CD4-positive, alpha-beta T cell treated with Interleukin-15 for 1 hour (primary cell): Measurements from ENCODE around the gene C1GALT1C1L.
A peak's percentile ranks its signal among the peaks of the same experiment; 100 is the strongest.
"Not testable (repeated sequence)": the region's sequence is repeated elsewhere in the genome, so short reads cannot be mapped to it uniquely, and the experiment has no call there.

Experiments used
- DNase-seq: peaks from one replicate; pipeline ENCODE4 v3.0.0-alpha.2; 2020

C1GALT1C1L gene

GRCh38 chr2:43676322-43677050 lies at the start of gene C1GALT1C1L:
TSS of gene C1GALT1C1L (minus strand) at chr2:43676429. CDS start at chr2:43676322, 107 bp downstream.
- peak; percentile 19 for DNase-seq

GRCh38 chr2:43725711-43726246 lies 49.5 kb upstream of the C1GALT1C1L start:
- DNase-seq: no peak

- no peak for DNase-seq
Observed at GRCh38 chr2:43724728-43725526, 48.7 kb upstream of the C1GALT1C1L start.

- DNase-seq: no peak
Observed at GRCh38 chr2:43718530-43719124, 42.4 kb upstream of the C1GALT1C1L start.

GRCh38 chr2:43717322-43717721 lies 41.1 kb upstream of the C1GALT1C1L start:
- DNase-seq: no peak

GRCh38 chr2:43715300-43716098 lies 39.3 kb upstream of the C1GALT1C1L start:
- no peak for DNase-seq

- DNase-seq: no peak
Observed at GRCh38 chr2:43714164-43714563, 37.9 kb upstream of the C1GALT1C1L start.

- DNase-seq: no peak
Observed at GRCh38 chr2:43710866-43711265, 34.6 kb upstream of the C1GALT1C1L start.

- DNase-seq: no peak
Observed at GRCh38 chr2:43708891-43709290, 32.7 kb upstream of the C1GALT1C1L start.

- DNase-seq: no peak
Observed at GRCh38 chr2:43708178-43708577, 31.9 kb upstream of the C1GALT1C1L start.

- no peak for DNase-seq
Observed at GRCh38 chr2:43707255-43708015, 31.2 kb upstream of the C1GALT1C1L start.

GRCh38 chr2:43701111-43701510 lies 24.9 kb upstream of the C1GALT1C1L start:
- DNase-seq: no peak

GRCh38 chr2:43699761-43700160 lies 23.5 kb upstream of the C1GALT1C1L start:
- DNase-seq: no peak

GRCh38 chr2:43698140-43698539 lies 21.9 kb upstream of the C1GALT1C1L start:
- DNase-seq: not testable (repeated sequence)

- DNase-seq: no peak
Observed at GRCh38 chr2:43692428-43692994, 16.3 kb upstream of the C1GALT1C1L start.

GRCh38 chr2:43689999-43690398 lies 13.8 kb upstream of the C1GALT1C1L start:
- no peak for DNase-seq

GRCh38 chr2:43685357-43685756 lies 9.1 kb upstream of the C1GALT1C1L start:
- no peak for DNase-seq

GRCh38 chr2:43677783-43678182 lies 1.6 kb upstream of the C1GALT1C1L start:
- DNase-seq: not testable (repeated sequence)

- DNase-seq: no peak
Observed at GRCh38 chr2:43675646-43676321, 445 bp downstream of the C1GALT1C1L start.

- DNase-seq: no peak
Observed at GRCh38 chr2:43657241-43657640, 19.0 kb downstream of the C1GALT1C1L start.

GRCh38 chr2:43653506-43653905 lies 22.7 kb downstream of the C1GALT1C1L start:
- DNase-seq: no peak
